Measurements from ENCODE around the gene SMIM13.
A peak's percentile ranks its signal among the peaks of the same experiment; 100 is the strongest.
"Not testable (repeated sequence)": the region's sequence is repeated elsewhere in the genome, so short reads cannot be mapped to it uniquely, and the experiment has no call there.

Gene SMIM13

GRCh38 chr6:11085758-11086435, 7.7 kb upstream of the SMIM13 start:
- Histone ChIP-seq H3K36me3 (ENCODE audit: control insufficient read depth in 1 of 2, insufficient read depth in 2 of 2, low read length in 2 of 2) (no peaks in the 10 kb centered on the region), H3K4me1 (ENCODE audit: control insufficient read depth in 1 of 2, insufficient read depth in 2 of 2, low read length in 2 of 2) (no peaks in the 10 kb centered on the region), H3K9me3 (ENCODE audit: control insufficient read depth in 1 of 2, low read length in 2 of 2) (no peaks in the 10 kb centered on the region), H3K4me3 (ENCODE audit: low read depth in 1 of 2, low read length in 2 of 2) (no peak overlapping the region), H3K27me3 (ENCODE audit: low read depth, low read length) (no peaks in the 10 kb centered on the region), H3K27ac (ENCODE audit: low read length) (no peak overlapping the region)

DNA sequence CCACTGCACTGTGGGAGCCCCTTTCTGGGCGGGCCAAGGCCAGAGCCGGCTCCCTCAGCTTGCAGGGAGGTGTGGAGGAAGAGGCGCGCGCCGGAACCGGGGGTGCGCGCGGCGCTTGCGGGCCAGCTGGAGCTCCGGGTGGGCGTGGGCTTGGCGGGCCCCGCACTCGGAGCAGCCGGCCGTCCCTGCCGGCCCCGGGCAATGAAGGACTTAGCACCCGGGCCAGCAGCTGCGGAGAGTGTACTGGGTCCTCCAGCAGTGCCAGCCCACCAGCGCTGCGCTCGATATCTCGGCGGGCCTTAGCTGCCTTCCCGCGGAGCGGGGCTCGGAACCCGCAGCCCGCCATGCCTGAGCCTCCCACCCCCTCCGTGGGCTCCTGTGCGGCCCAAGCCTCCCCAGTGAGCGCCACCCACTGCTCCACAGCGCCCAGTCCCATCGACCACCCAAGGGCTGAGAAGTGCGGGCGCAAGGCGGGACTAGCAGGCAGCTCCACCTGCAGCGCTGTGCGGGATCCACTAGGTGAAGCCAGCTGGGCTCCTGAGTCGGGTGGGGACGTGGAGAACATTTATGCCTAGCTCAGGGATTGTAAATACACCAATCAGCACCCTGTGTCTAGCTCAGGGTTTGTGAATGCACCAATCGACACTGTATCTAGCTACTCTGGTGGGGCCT, 6.4 kb upstream of the SMIM13 start:
- not testable (repeated sequence) for H3K4me1 ChIP-seq (ENCODE audit: control insufficient read depth in 1 of 2, insufficient read depth in 2 of 2, low read length in 2 of 2); H3K4me3 ChIP-seq (ENCODE audit: low read depth in 1 of 2, low read length in 2 of 2); H3K27ac ChIP-seq (ENCODE audit: low read length); H3K27me3 ChIP-seq (ENCODE audit: low read depth, low read length); H3K36me3 ChIP-seq (ENCODE audit: control insufficient read depth in 1 of 2, insufficient read depth in 2 of 2, low read length in 2 of 2); H3K9me3 ChIP-seq (ENCODE audit: control insufficient read depth in 1 of 2, low read length in 2 of 2)

DNA sequence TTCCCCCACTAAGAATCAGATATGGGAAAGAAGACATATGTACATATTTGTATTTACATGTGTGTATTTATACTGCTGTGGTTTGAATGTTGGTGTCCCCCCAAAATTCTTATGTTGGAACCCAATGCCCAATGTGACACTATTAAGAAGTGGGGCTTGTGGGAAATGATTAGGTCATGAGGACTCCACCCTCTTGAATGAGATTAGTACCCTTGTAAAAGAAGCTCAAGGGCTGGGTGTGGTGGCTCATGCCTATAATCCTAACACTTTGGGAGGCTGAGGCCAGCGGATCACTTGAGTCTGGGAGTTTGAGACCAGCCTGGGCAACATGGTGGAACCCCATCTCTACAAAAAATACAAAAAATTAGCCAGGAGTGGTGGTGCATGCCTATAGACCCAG, 3.9 kb upstream of the SMIM13 start:
- H3K9me3 ChIP-seq (ENCODE audit: control insufficient read depth in 1 of 2, low read length in 2 of 2), result no peaks in the 10 kb centered on the region
- peaks cover 2 to 4% of the 10 kb centered on the region in 2 donors for H3K4me1 ChIP-seq (ENCODE audit: control insufficient read depth in 1 of 2, insufficient read depth in 2 of 2, low read length in 2 of 2)
- H3K36me3 ChIP-seq (ENCODE audit: control insufficient read depth in 1 of 2, insufficient read depth in 2 of 2, low read length in 2 of 2), result peaks cover 0 to 4% of the 10 kb centered on the region in 2 donors
- H3K27ac ChIP-seq (ENCODE audit: low read length), result no peak overlapping the region
- no peak overlapping the region for H3K4me3 ChIP-seq (ENCODE audit: low read depth in 1 of 2, low read length in 2 of 2)
- no peaks in the 10 kb centered on the region for H3K27me3 ChIP-seq (ENCODE audit: low read depth, low read length)

DNA sequence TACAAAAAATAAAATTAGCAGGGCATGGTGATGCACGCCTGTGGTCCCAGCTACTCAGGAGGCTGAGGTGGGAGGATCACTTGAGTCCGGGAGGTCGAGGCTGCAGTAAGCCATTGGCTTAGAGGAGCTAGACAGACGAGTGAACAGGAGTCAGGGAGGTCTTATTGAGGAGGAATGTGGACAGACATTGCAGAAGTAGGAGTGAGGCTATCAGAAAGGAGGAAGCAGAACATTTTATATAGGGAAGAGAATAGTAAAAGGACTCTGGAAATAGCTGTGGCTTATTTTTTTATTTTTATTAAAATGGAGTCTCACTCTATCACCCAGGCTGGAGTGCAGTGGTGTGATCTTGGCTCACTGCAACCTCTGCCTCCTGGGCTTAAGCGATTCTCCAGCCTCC, 2.5 kb upstream of the SMIM13 start:
- not testable (repeated sequence) for H3K27ac ChIP-seq (ENCODE audit: low read length); H3K36me3 ChIP-seq (ENCODE audit: control insufficient read depth in 1 of 2, insufficient read depth in 2 of 2, low read length in 2 of 2); H3K27me3 ChIP-seq (ENCODE audit: low read depth, low read length); H3K4me1 ChIP-seq (ENCODE audit: control insufficient read depth in 1 of 2, insufficient read depth in 2 of 2, low read length in 2 of 2); H3K4me3 ChIP-seq (ENCODE audit: low read depth in 1 of 2, low read length in 2 of 2); H3K9me3 ChIP-seq (ENCODE audit: control insufficient read depth in 1 of 2, low read length in 2 of 2)

- H3K27me3 ChIP-seq (ENCODE audit: low read depth, low read length), result no peaks in the 10 kb centered on the region
- H3K4me3 ChIP-seq (ENCODE audit: low read depth in 1 of 2, low read length in 2 of 2), result peak overlapping the region; percentile 74 to 79
- H3K9me3 ChIP-seq (ENCODE audit: control insufficient read depth in 1 of 2, low read length in 2 of 2), result no peaks in the 10 kb centered on the region
- H3K4me1 ChIP-seq (ENCODE audit: control insufficient read depth in 1 of 2, insufficient read depth in 2 of 2, low read length in 2 of 2), result peaks cover 4 to 6% of the 10 kb centered on the region in 2 donors
- peaks cover 0 to 4% of the 10 kb centered on the region in 2 donors for H3K36me3 ChIP-seq (ENCODE audit: control insufficient read depth in 1 of 2, insufficient read depth in 2 of 2, low read length in 2 of 2)
- peak overlapping the region; percentile 76 for H3K27ac ChIP-seq (ENCODE audit: low read length)
These were observed 812 bp upstream of the SMIM13 start for GRCh38 chr6:11092668-11093375.

DNA sequence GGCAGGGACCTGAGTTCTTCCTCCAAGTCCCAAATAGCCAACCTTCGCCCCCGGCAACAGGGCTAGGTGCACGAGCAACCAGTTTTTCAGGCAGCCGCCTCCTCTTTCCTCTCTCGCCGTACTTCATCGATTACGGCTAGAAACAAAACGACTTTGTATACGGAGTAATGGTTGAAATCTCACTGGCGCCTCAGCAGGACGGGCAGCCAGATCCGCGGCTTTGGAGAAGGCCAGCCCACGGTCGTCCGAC, 333 bp upstream of the SMIM13 start:
- Histone ChIP-seq H3K27ac (ENCODE audit: low read length) (peak overlapping the region; percentile 76), H3K9me3 (ENCODE audit: control insufficient read depth in 1 of 2, low read length in 2 of 2) (no peaks in the 10 kb centered on the region), H3K4me3 (ENCODE audit: low read depth in 1 of 2, low read length in 2 of 2) (peak overlapping the region; percentile 74 to 79), H3K4me1 (ENCODE audit: control insufficient read depth in 1 of 2, insufficient read depth in 2 of 2, low read length in 2 of 2) (peaks cover 4 to 6% of the 10 kb centered on the region in 2 donors), H3K36me3 (ENCODE audit: control insufficient read depth in 1 of 2, insufficient read depth in 2 of 2, low read length in 2 of 2) (peaks cover 0 to 4% of the 10 kb centered on the region in 2 donors), H3K27me3 (ENCODE audit: low read depth, low read length) (no peaks in the 10 kb centered on the region)

DNA sequence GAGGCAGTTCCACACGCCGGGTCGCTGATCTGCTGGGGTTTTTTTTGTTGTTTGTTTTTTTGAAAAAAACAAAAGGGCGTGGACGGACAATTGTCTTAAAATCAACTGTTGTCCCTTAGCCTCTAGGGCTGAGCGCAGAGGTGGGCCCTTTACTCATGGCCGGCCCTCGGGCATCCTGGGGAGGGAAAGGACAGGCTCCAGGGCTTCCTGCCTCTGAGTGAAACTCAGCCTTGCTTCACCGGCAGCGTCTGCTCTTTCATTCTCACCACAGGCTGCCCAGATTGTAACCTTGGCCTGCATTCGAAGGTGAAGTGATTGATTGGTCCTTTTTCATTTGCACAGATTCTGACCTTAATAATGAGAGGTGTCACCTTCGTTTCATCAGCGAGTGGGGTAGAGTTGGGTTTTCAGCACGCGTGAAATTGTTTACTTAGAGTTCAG, 797 bp downstream of the SMIM13 start:
- Histone ChIP-seq H3K27me3 (ENCODE audit: low read depth, low read length) (no peaks in the 10 kb centered on the region), H3K27ac (ENCODE audit: low read length) (peak overlapping the region; percentile 77), H3K4me3 (ENCODE audit: low read depth in 1 of 2, low read length in 2 of 2) (peak overlapping the region; percentile 79 to 88), H3K4me1 (ENCODE audit: control insufficient read depth in 1 of 2, insufficient read depth in 2 of 2, low read length in 2 of 2) (peaks cover 4 to 6% of the 10 kb centered on the region in 2 donors), H3K9me3 (ENCODE audit: control insufficient read depth in 1 of 2, low read length in 2 of 2) (no peaks in the 10 kb centered on the region), H3K36me3 (ENCODE audit: control insufficient read depth in 1 of 2, insufficient read depth in 2 of 2, low read length in 2 of 2) (peaks cover 0 to 4% of the 10 kb centered on the region in 2 donors)

GRCh38 chr6:11094941-11095340, 1.3 kb downstream of the SMIM13 start:
- peak overlapping the region; percentile 79 to 88 for H3K4me3 ChIP-seq (ENCODE audit: low read depth in 1 of 2, low read length in 2 of 2)
- H3K9me3 ChIP-seq (ENCODE audit: control insufficient read depth in 1 of 2, low read length in 2 of 2), result no peaks in the 10 kb centered on the region
- H3K4me1 ChIP-seq (ENCODE audit: control insufficient read depth in 1 of 2, insufficient read depth in 2 of 2, low read length in 2 of 2), result peaks cover 4 to 6% of the 10 kb centered on the region in 2 donors
- H3K27ac ChIP-seq (ENCODE audit: low read length), result no peak overlapping the region
- peaks cover 0 to 4% of the 10 kb centered on the region in 2 donors for H3K36me3 ChIP-seq (ENCODE audit: control insufficient read depth in 1 of 2, insufficient read depth in 2 of 2, low read length in 2 of 2)
- no peaks in the 10 kb centered on the region for H3K27me3 ChIP-seq (ENCODE audit: low read depth, low read length)

DNA sequence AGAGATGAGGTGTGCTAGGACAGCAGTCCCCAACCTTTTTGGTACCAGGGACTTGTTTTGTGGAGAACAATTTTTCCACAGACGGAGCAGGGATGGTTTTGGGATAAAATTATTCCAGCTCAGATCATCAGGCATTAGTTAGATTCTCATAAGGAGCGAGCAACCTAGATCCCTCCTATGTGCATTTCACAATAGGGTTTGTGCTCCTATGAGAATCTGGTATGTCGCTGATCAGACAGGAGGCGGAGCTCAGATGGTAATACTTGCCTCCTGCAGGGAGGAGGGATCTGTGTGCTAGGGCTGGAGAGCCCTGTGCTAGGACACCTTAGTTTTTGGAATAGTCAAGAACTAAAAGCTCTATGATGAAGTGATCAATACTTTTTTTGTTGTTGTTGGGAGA, 2.5 kb downstream of the SMIM13 start:
- no peaks in the 10 kb centered on the region for H3K27me3 ChIP-seq (ENCODE audit: low read depth, low read length)
- H3K36me3 ChIP-seq (ENCODE audit: control insufficient read depth in 1 of 2, insufficient read depth in 2 of 2, low read length in 2 of 2), result peaks cover 0 to 10% of the 10 kb centered on the region in 2 donors
- no peak overlapping the region for H3K27ac ChIP-seq (ENCODE audit: low read length)
- H3K4me1 ChIP-seq (ENCODE audit: control insufficient read depth in 1 of 2, insufficient read depth in 2 of 2, low read length in 2 of 2), result peaks cover 4 to 6% of the 10 kb centered on the region in 2 donors
- H3K4me3 ChIP-seq (ENCODE audit: low read depth in 1 of 2, low read length in 2 of 2), result no peak overlapping the region
- peaks cover 0 to 3% of the 10 kb centered on the region in 2 donors for H3K9me3 ChIP-seq (ENCODE audit: control insufficient read depth in 1 of 2, low read length in 2 of 2)

DNA sequence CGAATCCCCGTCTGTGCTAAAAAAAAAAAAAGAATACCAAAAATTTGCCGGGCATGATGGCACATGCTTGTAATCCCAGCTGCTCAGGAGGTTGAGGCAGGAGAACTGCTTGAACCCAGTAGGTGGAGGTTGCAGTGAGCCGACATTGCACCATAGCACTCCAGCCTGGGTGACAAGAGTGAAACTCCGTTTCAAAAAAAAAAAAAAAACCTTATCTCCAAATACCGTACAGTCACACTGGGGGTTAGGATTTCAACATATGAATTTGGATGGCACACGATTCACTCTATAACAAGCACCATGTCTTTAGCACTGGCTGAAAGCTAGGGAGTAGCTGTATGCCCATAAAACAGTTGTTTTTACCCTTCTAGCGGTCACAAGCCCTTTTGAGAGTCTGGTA, 3.8 kb downstream of the SMIM13 start:
- H3K27me3 ChIP-seq (ENCODE audit: low read depth, low read length), result no peaks in the 10 kb centered on the region
- no peak overlapping the region for H3K4me3 ChIP-seq (ENCODE audit: low read depth in 1 of 2, low read length in 2 of 2)
- H3K36me3 ChIP-seq (ENCODE audit: control insufficient read depth in 1 of 2, insufficient read depth in 2 of 2, low read length in 2 of 2), result peaks cover 0 to 10% of the 10 kb centered on the region in 2 donors
- peaks cover 0 to 3% of the 10 kb centered on the region in 2 donors for H3K9me3 ChIP-seq (ENCODE audit: control insufficient read depth in 1 of 2, low read length in 2 of 2)
- H3K27ac ChIP-seq (ENCODE audit: low read length), result no peak overlapping the region
- H3K4me1 ChIP-seq (ENCODE audit: control insufficient read depth in 1 of 2, insufficient read depth in 2 of 2, low read length in 2 of 2), result peaks cover 4 to 6% of the 10 kb centered on the region in 2 donors

- H3K27me3 ChIP-seq (ENCODE audit: low read depth, low read length), result no peaks in the 10 kb centered on the region
- peaks cover 0 to 10% of the 10 kb centered on the region in 2 donors for H3K36me3 ChIP-seq (ENCODE audit: control insufficient read depth in 1 of 2, insufficient read depth in 2 of 2, low read length in 2 of 2)
- H3K4me1 ChIP-seq (ENCODE audit: control insufficient read depth in 1 of 2, insufficient read depth in 2 of 2, low read length in 2 of 2), result peaks cover 0 to 6% of the 10 kb centered on the region in 2 donors
- H3K27ac ChIP-seq (ENCODE audit: low read length), result no peak overlapping the region
- H3K9me3 ChIP-seq (ENCODE audit: control insufficient read depth in 1 of 2, low read length in 2 of 2), result peaks cover 0 to 3% of the 10 kb centered on the region in 2 donors
- no peak overlapping the region for H3K4me3 ChIP-seq (ENCODE audit: low read depth in 1 of 2, low read length in 2 of 2)
These were observed 4.4 kb downstream of the SMIM13 start for GRCh38 chr6:11098004-11098403.
